Measurements from ENCODE around the gene AGBL4.

GRCh38 chr1:49183489-49183888 lies 840.3 kb downstream of the AGBL4 start:
- TF ChIP-seq POLR2A (IDR thresholded peaks at IDR 0.05; ENCODE audit: low read depth) (no peak), POLR2AphosphoS5 (IDR thresholded peaks at IDR 0.05) (no peak), CTCF (IDR thresholded peaks at IDR 0.05) (no peak)
